Fibroblast of upper back skin (primary cell): ENCODE results near the gene ABR.

Experiments used
- DNase-seq: peaks from one replicate; pipeline ENCODE4 v3.0.0-alpha.2; 2013

Gene ABR

DNA sequence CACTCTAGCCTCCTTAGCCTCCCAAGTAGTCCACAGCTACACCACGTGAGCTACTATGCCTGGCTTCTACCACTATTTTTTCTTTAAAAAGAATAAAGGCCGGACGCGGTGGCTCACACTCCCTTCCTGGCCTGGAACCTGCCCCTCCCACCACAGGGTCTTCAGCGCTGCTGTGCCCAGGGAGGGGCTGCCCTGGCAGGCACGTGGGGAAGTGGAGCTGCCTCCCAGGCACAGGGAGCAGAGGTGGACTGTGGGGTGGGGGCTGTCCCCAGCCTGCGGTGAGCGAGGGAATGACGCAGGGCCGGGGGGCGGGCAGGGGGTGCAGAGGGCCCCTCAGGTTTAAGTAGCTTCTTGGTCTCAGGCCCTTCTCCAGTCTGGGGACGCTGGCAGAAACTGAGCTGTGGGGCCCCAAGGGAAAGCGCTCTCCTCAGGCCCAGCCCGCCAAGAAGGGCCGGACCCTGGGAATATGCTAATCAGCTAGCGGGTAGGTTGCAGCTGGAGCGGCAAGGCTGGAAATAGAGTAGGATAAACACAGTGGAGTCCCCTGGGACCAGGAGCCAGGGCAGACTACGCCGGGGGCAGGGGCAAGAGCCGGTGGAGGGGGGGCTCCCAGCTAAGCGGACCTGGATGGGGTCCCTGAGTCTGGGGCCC lies 136.1 kb downstream of the ABR start:
- DNase-seq, result no peak

DNA sequence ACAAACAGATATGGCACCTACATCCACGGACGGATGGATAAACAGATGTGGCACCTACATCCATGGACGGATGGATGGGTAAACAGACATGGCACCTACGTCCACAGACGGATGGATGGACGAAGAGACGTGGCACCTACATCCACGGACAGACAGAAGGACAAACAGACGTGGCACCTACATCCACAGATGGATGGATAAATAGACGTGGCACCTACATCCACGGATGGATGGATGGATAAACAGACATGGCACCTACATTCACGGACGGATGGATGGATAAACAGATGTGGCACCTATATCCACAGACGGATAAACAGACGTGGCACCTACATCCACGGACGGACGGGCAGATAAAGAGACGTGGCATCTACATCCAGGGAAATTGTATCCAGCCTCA lies 137.3 kb downstream of the ABR start:
- no peak for DNase-seq

DNA sequence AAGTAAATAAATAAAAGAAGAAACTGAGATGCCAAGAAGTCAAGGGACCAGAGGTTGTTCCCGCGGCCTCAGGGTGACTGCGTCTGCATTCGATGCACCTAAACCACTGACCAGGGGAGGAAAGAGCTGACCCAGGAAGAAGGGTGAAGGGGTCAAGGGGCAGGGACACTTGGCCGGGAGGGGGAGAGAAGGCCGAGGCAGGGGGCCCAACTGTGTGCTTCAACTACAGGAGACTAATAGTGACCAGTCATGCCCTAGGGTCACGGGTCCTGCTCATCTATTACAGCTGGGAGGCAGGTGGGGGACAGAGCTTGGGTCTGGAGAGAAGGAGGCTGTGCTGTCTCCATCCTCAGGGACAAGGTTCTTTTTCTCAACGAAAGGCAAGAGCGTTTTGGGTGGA lies 138.0 kb downstream of the ABR start:
- DNase-seq, result no peak

GRCh38 chr17:1040216-1040600 lies 139.6 kb downstream of the ABR start:
- DNase-seq, result peak; percentile 36

- DNase-seq, result no peak
Observed at GRCh38 chr17:1039511-1040215, 140.1 kb downstream of the ABR start.

- DNase-seq, result no peak
Observed at GRCh38 chr17:1039123-1039507, 140.7 kb downstream of the ABR start.

DNA sequence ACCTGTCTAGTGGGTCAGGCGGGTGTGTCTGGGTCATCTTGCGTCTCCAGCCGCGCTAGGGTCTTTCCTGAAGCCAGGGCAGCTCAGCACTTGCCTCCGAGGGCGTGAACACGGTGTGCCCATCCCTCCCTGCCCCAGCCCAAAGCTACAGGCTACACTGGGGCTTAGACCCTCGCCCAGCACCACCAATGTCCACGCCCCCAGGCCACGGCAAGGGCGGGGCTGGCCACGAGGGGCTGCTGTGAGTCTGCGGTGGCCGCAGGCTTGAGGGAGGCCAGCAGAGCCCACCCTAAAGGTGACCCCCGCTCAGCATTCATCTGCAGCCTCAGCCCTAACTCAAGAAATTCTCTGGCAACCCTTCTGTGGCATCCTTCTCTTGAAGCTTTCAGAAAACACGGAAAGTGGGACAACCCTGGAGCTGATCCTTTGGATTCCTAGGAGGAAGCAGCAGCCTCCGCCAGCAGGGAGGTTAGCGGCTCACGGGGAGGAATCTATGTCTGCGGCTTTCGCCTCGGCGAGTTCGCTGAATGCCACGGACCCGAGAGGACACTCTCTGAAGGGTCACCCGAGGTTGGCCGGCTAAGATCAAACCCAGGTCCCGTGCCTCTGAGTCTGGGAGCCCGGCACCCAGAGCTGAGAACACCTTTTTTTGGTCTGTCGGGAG lies 141.2 kb downstream of the ABR start:
- DNase-seq, result no peak

- no peak for DNase-seq
Observed at GRCh38 chr17:1037238-1037879, 142.4 kb downstream of the ABR start.

GRCh38 chr17:1036845-1037237 lies 142.9 kb downstream of the ABR start:
- no peak for DNase-seq

DNA sequence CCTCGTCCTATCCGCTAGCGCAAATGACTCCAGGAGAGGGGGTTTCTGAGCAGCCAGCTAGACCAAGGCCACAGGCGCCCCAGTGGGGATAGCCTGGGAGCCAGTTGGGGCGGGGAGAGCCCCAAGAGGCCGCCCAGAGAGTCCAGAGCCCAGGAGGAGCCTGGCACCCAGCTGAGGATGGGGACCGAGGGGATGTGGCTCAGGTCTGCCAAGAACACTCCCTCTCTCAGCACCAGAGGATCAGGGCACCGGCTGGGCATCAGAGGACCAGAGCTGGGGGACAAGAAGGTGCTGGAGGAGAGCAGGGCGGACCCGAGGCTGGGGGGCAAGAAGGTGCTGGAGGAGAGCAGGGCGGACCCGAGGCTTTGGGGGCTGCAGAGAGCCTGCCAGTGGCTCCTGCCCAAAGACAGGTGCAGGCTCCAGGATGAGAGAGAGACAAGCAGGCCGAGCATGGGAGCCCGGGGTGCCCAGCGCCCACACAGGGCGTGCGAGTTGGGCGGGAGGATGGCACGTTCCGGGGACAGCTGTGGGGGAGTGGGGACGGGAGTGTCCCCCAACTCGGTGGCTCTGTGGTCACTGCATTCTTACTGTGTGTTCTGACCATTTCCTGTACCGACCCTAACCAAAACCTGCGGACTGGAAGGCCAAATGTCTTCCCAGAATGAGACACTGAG lies 143.5 kb downstream of the ABR start:
- DNase-seq, result no peak

DNA sequence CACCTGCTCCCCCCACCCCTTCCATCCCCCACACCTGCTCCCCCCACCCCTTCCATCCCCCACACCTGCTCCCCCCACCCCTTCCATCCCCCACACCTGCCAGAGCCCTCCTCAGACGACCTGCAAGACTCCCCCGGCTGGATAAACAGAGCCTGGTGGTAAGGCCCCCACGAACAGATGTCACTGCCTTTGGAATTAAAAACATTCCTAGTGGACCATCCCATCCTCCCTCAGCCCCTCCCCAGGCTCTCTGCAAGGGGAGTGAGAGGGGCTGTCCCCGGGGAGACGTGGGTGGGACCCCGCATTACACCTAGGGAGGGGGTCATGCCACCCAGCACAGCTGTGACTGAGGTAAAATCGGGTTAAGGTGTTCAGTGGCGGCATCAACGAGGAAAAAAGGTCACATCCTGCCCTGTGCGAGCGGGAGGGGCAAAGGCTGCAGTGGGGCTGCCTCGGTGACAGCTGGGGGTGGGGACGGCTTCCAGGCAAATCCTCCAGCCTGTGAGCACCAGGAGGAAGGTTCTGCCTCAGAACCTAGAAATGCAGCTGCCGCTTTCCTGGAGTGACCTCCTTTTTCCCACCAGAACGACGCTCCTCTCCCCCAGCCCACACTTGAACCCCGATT lies 144.1 kb downstream of the ABR start:
- DNase-seq, result no peak

GRCh38 chr17:1034652-1035210 lies 145.1 kb downstream of the ABR start:
- DNase-seq, result no peak

- DNase-seq, result no peak
Observed at GRCh38 chr17:1033503-1033902, 146.3 kb downstream of the ABR start.

- no peak for DNase-seq
Observed at GRCh38 chr17:1032391-1032790, 147.4 kb downstream of the ABR start.

GRCh38 chr17:1031711-1032110 lies 148.1 kb downstream of the ABR start:
- peak; percentile 31 for DNase-seq

GRCh38 chr17:1030684-1031532 lies 148.9 kb downstream of the ABR start:
- DNase-seq, result no peak

DNA sequence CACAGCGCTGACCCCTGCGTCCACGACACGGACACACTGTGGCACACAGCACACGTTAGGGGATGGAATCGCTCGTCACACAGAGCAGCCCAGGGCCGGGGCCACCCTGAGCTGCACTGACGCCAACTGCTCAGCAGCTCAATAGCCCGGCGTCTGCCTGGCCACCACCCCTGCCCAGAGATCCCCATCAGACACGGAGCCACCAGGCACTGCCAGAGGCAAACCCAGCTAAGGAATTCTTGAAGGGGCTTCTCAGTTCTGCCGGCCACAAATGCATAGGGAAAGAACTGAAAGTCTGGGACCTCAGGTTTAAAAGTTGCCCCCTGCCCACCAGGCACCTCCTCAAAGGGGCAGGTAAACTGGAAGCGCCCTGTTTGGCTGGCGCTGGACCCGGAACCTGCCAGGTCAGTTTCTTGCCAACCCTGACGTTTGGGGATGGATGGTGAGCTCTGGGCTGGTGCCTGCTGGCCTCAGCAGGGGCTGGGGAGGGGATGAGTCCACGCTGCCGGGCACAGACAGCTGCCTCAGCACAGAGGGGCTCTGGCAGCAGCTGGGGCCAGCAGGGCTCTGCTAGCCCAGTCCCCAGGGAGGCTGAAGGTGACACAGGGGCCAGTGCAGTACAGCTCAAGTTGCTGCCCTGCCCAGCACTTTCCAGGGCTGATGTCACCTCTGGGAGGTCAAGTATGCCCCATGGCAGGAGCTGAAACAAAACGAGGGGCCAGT lies 149.7 kb downstream of the ABR start:
- no peak for DNase-seq

DNA sequence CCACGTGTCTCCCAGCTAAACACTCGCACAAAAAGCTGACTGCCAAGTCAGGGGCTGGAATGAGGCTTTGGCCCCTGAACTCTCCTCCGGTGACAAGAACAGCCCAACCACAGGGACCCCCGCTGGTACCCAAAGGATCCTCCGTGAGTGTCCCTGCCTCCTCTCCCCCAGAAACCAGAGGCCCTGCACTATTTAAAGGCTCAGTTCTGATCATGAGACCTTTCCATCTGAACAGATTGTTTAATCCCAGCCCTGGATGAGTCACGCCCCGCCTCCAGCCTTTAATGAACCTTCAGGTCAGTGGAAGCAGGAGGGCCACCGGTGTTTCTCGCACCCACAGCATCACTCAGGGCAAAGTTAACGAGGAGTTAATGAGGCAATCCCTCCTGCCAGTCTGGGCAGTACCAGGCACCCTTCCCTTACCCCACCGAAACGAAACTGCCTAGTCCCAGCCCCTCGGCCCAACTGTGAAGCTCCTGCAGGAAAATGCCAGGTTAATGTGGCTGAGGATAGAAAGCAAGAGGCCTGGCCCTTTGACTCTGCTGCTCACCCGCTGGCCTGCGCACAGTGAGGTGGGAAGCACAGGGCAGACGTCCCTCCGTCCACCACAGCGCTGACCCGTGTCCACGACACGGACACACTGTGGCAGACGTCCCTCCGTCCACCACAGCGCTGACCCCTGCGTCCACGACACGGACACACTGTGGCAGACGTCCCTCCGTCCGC lies 150.4 kb downstream of the ABR start:
- peak; percentile 29 for DNase-seq

DNA sequence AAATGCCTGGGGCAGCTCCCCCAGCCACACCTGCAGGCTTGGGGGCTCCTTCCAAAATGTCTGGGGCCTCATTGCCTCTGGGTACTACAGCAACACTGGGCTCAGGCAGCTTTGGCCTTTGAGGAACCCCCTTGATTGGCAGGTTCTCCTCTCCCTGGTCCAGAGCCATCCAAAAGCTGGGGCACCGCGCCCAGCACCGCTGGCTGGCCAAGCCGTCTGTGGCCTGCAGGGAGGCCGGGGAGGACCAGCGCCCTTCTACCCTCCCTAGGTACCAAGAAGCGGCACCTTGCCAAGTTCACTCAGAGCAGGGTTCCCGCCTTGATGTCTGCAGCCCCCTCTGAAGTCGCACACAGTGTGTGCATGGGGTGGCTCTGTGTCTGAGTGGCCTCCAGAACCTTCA lies 152.7 kb downstream of the ABR start:
- DNase-seq, result no peak

DNA sequence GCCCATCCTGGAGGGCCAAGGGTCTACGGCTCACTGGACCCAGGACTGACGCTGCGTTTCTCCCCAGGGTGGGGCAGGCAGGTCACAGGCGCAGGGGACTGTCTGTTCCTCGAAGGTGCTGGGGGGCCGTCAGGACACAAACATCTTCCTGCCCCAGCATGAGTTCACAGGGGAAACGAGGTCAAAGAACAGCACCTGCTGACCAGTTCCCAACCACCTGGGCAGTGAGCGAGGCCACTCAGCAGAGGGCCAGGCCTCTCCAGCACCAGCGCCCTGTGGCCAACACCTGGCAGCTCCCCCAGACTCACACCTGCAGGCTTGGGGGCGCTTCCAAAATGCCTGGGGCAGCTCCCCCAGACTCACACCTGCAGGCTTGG lies 153.2 kb downstream of the ABR start:
- no peak for DNase-seq
